DOHH2 (cell line): ENCODE data around the gene CASZ1.

Experiments
- H3F3A ChIP-seq: fragments of 200-600 bp; sonication (generic), shearing (Covaris generic); 2 replicates; pipeline ENCODE4 v1.6.0; 2016; ENCODE audit warnings: antibody characterized with exemption, mild to moderate bottlenecking; ENCODE audit not compliant: control insufficient read depth, insufficient read depth
- H3K27ac ChIP-seq: fragments of 200-600 bp; sonication (generic); 2 replicates; pipeline ENCODE4 v1.5.1; 2014; ENCODE audit warnings: low read depth, mild to moderate bottlenecking, low read length, moderate library complexity
- H3K27me3 ChIP-seq: fragments of 200-600 bp; sonication (generic); 2 replicates; pipeline ENCODE4 v1.6.1; 2014; ENCODE audit warnings: mild to moderate bottlenecking, low read length, mixed read lengths; ENCODE audit not compliant: control insufficient read depth
- H3K36me3 ChIP-seq: fragments of 200-600 bp; sonication (generic); 2 replicates; pipeline ENCODE4 v1.6.1; 2014; ENCODE audit warnings: mild to moderate bottlenecking, low read length, moderate library complexity, mixed read lengths; ENCODE audit not compliant: control insufficient read depth
- H3K4me1 ChIP-seq: fragments of 200-600 bp; sonication (generic); 2 replicates; pipeline ENCODE4 v1.6.1; 2014; ENCODE audit warnings: mild to moderate bottlenecking, low read length, mixed read lengths; ENCODE audit not compliant: control insufficient read depth
- H3K4me2 ChIP-seq: fragments of 200-600 bp; sonication (generic); 2 replicates; pipeline ENCODE4 v1.6.0; 2014; ENCODE audit warnings: mild to moderate bottlenecking, low read length, moderate library complexity
- H3K4me3 ChIP-seq: fragments of 200-600 bp; sonication (generic); 2 replicates; pipeline ENCODE4 v1.5.1; 2014; ENCODE audit warnings: mild to moderate bottlenecking, low read length, mixed read lengths
- H3K79me2 ChIP-seq: fragments of 200-600 bp; sonication (generic); 2 replicates; pipeline ENCODE4 v1.6.1; 2014; ENCODE audit warnings: mild to moderate bottlenecking, low read length, mixed read lengths; ENCODE audit not compliant: control insufficient read depth
- H3K9me2 ChIP-seq: fragments of 200-600 bp; sonication (generic); replicated peaks from 2 replicates; pipeline ENCODE4 v1.6.1; 2014; ENCODE audit warnings: mild to moderate bottlenecking, low read length, mixed read lengths; ENCODE audit not compliant: control insufficient read depth
- H3K9me3 ChIP-seq: fragments of 200-600 bp; sonication (generic); 2 replicates; pipeline ENCODE4 v1.6.1; 2014; ENCODE audit warnings: antibody characterized with exemption, low read length, mixed read lengths; ENCODE audit not compliant: control insufficient read depth, insufficient read depth
- H4K20me1 ChIP-seq: fragments of 200-600 bp; sonication (generic); 2 replicates; pipeline ENCODE4 v1.6.0; 2014; ENCODE audit warnings: low read depth, mild to moderate bottlenecking, antibody characterized with exemption, low read length, moderate library complexity; ENCODE audit not compliant: control insufficient read depth, insufficient read depth
- EZH2phosphoT487 ChIP-seq: fragments of 200-600 bp; sonication (generic); IDR thresholded peaks from 2 replicates; pipeline ENCODE4 v1.6.1; 2017; ENCODE audit warnings: borderline replicate concordance, mild to moderate bottlenecking, antibody characterized with exemption, low read length, moderate library complexity, mixed read lengths
- TF ChIP-seq, protein P1 (sequence below): fragments of 200-600 bp; sonication (generic); IDR thresholded peaks from one replicate; pipeline ENCODE4 v1.5.1; 2014; ENCODE audit warnings: antibody characterized with exemption, mild to moderate bottlenecking, low read depth, low read length; ENCODE audit not compliant: poor library complexity, severe bottlenecking

Gene CASZ1

DNA sequence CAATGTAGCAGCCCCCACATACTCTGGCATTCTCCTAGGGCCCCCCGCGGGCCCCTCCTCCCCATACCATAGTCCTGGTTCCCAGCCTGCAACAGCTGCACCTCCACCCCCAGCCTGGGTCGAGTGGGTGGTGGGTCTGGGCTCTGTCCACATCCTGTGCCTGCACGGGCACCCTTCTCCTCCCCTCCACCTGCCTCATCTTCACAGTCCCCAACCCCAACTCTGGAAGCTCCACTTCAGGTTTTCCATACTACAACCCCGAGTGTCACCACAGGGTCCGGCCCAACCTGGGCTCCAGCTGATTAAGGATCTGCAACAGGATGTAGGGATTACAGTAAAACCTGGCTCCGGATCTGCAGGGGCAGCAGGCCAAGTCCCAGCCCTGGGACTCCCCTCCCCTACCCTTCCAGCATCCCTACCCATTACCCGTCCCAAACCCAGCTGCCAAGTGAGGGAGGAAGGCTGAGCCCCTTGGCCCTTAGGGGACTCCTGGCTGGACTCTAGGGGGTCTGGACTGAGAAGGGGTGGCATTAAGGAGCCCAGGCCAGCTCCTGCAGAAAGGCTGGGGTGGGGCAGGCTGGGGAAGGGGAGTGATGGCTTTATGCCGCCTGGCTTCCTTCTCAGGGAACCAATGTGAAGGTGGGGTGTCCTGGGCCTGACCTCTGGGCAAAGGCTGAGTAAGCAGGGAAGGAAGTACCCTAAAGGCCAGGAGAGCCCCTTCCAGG lies 116.8 kb downstream of the CASZ1 start:
- H3K27me3 ChIP-seq, result no peaks in the 10 kb centered on the region
- no peak overlapping the region for H3K4me2 ChIP-seq
- no peak overlapping the region for H3K4me3 ChIP-seq
- H3K36me3 ChIP-seq, result no peaks in the 10 kb centered on the region
- no peaks in the 10 kb centered on the region for H4K20me1 ChIP-seq
- H3K27ac ChIP-seq, result no peak overlapping the region
- H3F3A ChIP-seq, result no peaks in the 10 kb centered on the region
- TF ChIP-seq, protein P1, sequence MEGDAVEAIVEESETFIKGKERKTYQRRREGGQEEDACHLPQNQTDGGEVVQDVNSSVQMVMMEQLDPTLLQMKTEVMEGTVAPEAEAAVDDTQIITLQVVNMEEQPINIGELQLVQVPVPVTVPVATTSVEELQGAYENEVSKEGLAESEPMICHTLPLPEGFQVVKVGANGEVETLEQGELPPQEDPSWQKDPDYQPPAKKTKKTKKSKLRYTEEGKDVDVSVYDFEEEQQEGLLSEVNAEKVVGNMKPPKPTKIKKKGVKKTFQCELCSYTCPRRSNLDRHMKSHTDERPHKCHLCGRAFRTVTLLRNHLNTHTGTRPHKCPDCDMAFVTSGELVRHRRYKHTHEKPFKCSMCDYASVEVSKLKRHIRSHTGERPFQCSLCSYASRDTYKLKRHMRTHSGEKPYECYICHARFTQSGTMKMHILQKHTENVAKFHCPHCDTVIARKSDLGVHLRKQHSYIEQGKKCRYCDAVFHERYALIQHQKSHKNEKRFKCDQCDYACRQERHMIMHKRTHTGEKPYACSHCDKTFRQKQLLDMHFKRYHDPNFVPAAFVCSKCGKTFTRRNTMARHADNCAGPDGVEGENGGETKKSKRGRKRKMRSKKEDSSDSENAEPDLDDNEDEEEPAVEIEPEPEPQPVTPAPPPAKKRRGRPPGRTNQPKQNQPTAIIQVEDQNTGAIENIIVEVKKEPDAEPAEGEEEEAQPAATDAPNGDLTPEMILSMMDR, result no peak
- no peak for TF ChIP-seq EZH2phosphoT487
- no peaks in the 10 kb centered on the region for H3K79me2 ChIP-seq
- H3K9me2 ChIP-seq, result no peaks in the 10 kb centered on the region
- no peaks in the 10 kb centered on the region for H3K9me3 ChIP-seq
- no peaks in the 10 kb centered on the region for H3K4me1 ChIP-seq

DNA sequence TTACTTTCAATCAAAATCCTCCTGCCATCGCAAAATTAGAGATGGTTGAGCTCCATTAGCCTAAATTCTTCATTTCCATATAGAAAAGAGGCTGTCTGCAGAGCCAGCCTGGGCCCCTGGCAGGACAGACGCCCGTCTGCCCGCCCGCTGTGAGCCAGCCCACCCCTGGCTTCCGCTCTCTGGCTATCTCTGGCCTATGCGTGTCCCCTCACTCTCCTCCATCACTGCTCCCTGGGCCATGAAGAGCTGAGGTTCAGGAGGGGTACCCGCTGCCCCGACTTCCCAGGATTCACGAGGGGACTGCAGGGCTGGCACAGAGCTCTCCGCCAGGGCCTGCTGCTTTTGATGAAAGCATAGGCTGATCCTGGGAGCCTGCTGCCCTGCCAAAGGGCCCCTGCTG lies 117.6 kb downstream of the CASZ1 start:
- Histone ChIP-seq H3K9me3 (no peaks in the 10 kb centered on the region), H3K36me3 (no peaks in the 10 kb centered on the region), H4K20me1 (no peaks in the 10 kb centered on the region), H3K27ac (no peak overlapping the region), H3K27me3 (no peaks in the 10 kb centered on the region), H3K4me3 (no peak overlapping the region), H3K4me1 (no peaks in the 10 kb centered on the region), H3K4me2 (no peak overlapping the region), H3K79me2 (no peaks in the 10 kb centered on the region), H3K9me2 (no peaks in the 10 kb centered on the region), H3F3A (no peaks in the 10 kb centered on the region)
- no peak for TF ChIP-seq EZH2phosphoT487
- TF ChIP-seq, protein P1, result no peak

- Histone ChIP-seq H4K20me1 (no peaks in the 10 kb centered on the region), H3K36me3 (no peaks in the 10 kb centered on the region), H3K27me3 (no peaks in the 10 kb centered on the region), H3K9me2 (no peaks in the 10 kb centered on the region), H3K4me3 (no peak overlapping the region), H3K79me2 (no peaks in the 10 kb centered on the region), H3K9me3 (no peaks in the 10 kb centered on the region), H3K4me2 (no peak overlapping the region), H3F3A (no peaks in the 10 kb centered on the region), H3K4me1 (no peaks in the 10 kb centered on the region), H3K27ac (no peak overlapping the region)
- no peak for TF ChIP-seq EZH2phosphoT487
- TF ChIP-seq, protein P1, result no peak
These were observed 118.0 kb downstream of the CASZ1 start for GRCh38 chr1:10678402-10678801.
